GM21515 (cell line): ENCODE measurements around the gene GINS2.

ENCODE experiments used
- ATAC-seq: cut with Tn5 transposase; IDR thresholded peaks from one replicate; pipeline ENCODE4 v1.9.1; 2021; ENCODE audit not compliant: unreplicated experiment

The GINS2 gene

GRCh38 chr16:85688586-85689284 lies at the start of gene GINS2:
Gene GINS2 (minus strand): TSS chr16:85688954. CDS start chr16:85688898, 56 bp downstream.
- ATAC-seq, result peak; percentile 88

GRCh38 chr16:85736921-85737320 lies 48.2 kb upstream of the GINS2 start:
- ATAC-seq, result no peak

- no peak for ATAC-seq
These were observed 47.2 kb upstream of the GINS2 start for GRCh38 chr16:85735946-85736345.

GRCh38 chr16:85735225-85735635 lies 46.5 kb upstream of the GINS2 start:
- ATAC-seq, result peak; percentile 75

- no peak for ATAC-seq
These were observed 45.7 kb upstream of the GINS2 start for GRCh38 chr16:85734311-85735017.

GRCh38 chr16:85733839-85734170 lies 45.1 kb upstream of the GINS2 start:
- ATAC-seq, result no peak

GRCh38 chr16:85733155-85733838 lies 44.5 kb upstream of the GINS2 start:
- no peak for ATAC-seq

- no peak for ATAC-seq
These were observed 42.4 kb upstream of the GINS2 start for GRCh38 chr16:85731179-85731578.

GRCh38 chr16:85730186-85730465 lies 41.4 kb upstream of the GINS2 start:
- no peak for ATAC-seq

GRCh38 chr16:85729452-85730185 lies 40.9 kb upstream of the GINS2 start:
- no peak for ATAC-seq

GRCh38 chr16:85728879-85729278 lies 40.1 kb upstream of the GINS2 start:
- ATAC-seq, result no peak

GRCh38 chr16:85724936-85725335 lies 36.2 kb upstream of the GINS2 start:
- no peak for ATAC-seq

GRCh38 chr16:85724126-85724879 lies 35.5 kb upstream of the GINS2 start:
- no peak for ATAC-seq

GRCh38 chr16:85722128-85722893 lies 33.6 kb upstream of the GINS2 start:
- ATAC-seq, result no peak

- no peak for ATAC-seq
These were observed 31.5 kb upstream of the GINS2 start for GRCh38 chr16:85720302-85720637.

- ATAC-seq, result no peak
These were observed 31.0 kb upstream of the GINS2 start for GRCh38 chr16:85719605-85720301.

- no peak for ATAC-seq
These were observed 29.9 kb upstream of the GINS2 start for GRCh38 chr16:85718682-85719081.

- ATAC-seq, result no peak
These were observed 29.4 kb upstream of the GINS2 start for GRCh38 chr16:85718153-85718477.

- no peak for ATAC-seq
These were observed 28.8 kb upstream of the GINS2 start for GRCh38 chr16:85717393-85718152.
